GM12891 (cell line): ENCODE measurements around the gene TLE5.
A peak's percentile ranks its signal among the peaks of the same experiment; 100 is the strongest.

ENCODE experiments used
- DNase-seq: peaks from one replicate; pipeline ENCODE4 v3.0.0; 2011; ENCODE audit warnings: low spot score; ENCODE audit not compliant: insufficient read length
- FAIRE-seq: peaks from 2 replicates; lab custom pipeline; 2011; peaks lifted over from hg19 to GRCh38; lab: Jason Lieb, UNC
- PAX5 ChIP-seq: IDR thresholded peaks from 2 replicates; pipeline ENCODE4 v1.6.1; 2011; ENCODE audit warnings: low read length, moderate library complexity, mild to moderate bottlenecking; ENCODE audit not compliant: insufficient read depth, severe bottlenecking
- POLR2A ChIP-seq: IDR thresholded peaks from 2 replicates; pipeline ENCODE4 v1.6.1; 2011; ENCODE audit warnings: low read depth, low read length, control low read depth
- POLR2AphosphoS5 ChIP-seq: IDR thresholded peaks from 2 replicates; pipeline ENCODE4 v1.6.1; 2011; ENCODE audit warnings: low read depth, low read length, control low read depth
- POU2F2 ChIP-seq: IDR thresholded peaks from 2 replicates; pipeline ENCODE4 v1.6.1; 2011; ENCODE audit warnings: low read depth, mild to moderate bottlenecking, control low read depth, low read length, moderate library complexity
- SPI1 ChIP-seq: IDR thresholded peaks from 2 replicates; pipeline ENCODE4 v1.6.1; 2011; ENCODE audit warnings: low read depth, low read length, control low read depth
- TAF1 ChIP-seq: IDR thresholded peaks from 2 replicates; pipeline ENCODE4 v1.6.1; 2011; ENCODE audit warnings: low read depth, low read length, control low read depth

TLE5 gene

DNA sequence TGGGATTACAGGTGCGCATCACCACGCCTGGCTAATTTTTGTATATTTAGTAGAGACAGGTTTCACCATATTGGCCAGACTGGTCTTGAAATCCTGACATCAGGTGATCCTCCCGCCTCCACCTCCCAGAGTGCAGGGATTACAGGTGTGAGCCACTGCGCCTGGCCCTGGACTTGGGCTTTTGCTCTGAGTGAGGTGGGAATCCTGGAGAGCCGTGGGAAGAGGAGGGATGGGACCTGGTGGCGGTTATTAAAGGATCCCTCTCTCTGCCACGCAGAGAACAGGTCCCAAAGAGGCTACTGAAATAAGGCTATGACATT is 1.7 kb upstream of the TLE5 start:
- TF ChIP-seq POLR2AphosphoS5 (no peak), POU2F2 (no peak), TAF1 (no peak)
- DNase-seq (no peak), FAIRE-seq (peak; percentile 79)

DNA sequence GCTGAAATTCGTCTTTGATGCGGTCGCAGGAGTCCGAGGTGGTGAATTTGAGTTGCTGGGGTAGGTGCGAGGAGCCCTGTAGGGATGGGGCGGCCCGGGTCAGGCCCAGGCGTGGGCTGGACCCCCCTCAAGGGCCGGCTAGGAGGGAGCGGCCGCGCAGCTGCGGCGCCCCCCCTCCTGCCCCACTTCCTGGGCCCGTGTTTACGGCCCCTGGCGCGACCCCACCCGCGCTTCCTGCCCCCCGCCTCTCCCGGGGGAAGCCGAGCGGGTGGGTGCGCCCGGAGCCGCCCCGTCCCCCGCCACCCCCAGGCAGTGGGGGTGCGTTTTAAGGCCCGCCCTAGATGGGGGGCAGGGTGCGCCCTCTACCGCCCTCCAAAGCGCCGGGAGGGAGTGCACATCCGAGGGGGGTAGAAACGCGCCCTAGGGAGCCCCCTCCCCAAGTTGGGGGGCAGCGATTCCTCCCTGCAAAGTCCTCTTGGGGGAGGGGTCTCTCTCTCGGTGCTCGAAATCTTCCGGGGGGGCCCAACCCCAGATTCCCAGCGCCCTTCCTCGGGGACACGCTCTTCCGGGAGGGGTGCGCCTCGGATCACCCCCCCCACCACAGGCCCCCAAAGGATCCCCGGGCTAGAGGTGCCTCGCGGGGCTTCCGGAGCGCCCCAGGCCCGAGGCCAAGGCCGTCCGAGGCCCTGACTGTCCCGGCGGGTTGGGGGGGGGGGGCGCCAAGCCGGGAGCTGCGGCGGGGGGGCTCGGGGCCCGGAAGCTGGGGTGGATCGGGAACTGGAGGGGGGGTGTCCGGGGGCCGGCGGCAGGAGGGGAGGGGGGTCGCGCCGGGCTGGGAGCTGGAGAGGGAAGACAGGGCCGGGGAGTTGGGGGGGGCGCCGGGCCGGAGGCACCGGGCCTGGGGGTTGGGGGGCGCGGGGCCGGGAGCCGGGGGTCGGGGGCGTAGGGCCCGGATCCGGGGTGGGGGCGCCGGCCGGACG is 823 bp downstream of the TLE5 start:
- peak; percentile 76 for FAIRE-seq
- TF ChIP-seq PAX5 (no peak), POLR2A (no peak), TAF1 (no peak), POU2F2 (no peak), SPI1 (no peak), POLR2AphosphoS5 (no peak)
- DNase-seq = peak; percentile 84

DNA sequence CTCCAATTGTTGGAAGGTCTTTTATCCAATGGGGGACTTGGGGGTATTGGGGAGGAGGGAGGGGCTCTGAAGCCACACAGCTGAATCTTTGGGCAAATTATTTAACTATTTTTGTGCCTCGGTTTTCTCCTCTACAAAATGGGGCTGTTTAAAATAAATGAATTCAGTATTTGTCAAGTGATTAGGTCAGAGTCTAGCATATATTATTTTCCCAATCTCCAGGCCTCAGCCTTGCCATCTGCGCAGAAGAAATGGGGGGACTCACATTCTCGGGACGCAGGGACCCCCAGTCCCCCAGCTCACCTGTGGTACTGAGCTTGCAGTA is 1.5 kb downstream of the TLE5 start:
- FAIRE-seq = no peak
- no peak for DNase-seq
- TF ChIP-seq TAF1 = no peak
- TF ChIP-seq POLR2A = no peak
- TF ChIP-seq POU2F2 = no peak
- TF ChIP-seq PAX5 = no peak
- no peak for TF ChIP-seq POLR2AphosphoS5
- no peak for TF ChIP-seq SPI1

DNA sequence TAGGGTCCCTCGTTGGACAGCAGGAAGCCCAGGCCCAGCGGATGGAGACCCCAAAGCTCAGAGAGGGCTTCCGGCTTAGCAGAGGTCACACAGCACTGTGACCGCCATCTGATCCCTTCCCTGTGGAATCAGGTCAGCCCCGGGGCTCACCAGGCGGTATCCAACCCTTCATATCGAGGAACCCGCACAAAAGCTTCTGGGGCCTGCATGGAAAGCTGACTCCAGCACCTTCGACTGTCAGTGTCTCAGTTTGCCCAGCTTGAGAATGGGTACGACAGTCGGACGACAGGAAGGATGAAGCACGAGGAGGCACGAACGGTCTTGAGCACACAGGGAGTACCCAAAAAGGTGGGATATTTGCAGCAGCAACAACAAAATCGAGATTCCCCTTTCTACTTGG is 2.6 kb downstream of the TLE5 start:
- FAIRE-seq (peak; percentile 20), DNase-seq (no peak)
- no peak for TF ChIP-seq TAF1
- no peak for TF ChIP-seq POU2F2
- TF ChIP-seq POLR2AphosphoS5 = no peak
- no peak for TF ChIP-seq PAX5
- no peak for TF ChIP-seq SPI1
- no peak for TF ChIP-seq POLR2A

DNA sequence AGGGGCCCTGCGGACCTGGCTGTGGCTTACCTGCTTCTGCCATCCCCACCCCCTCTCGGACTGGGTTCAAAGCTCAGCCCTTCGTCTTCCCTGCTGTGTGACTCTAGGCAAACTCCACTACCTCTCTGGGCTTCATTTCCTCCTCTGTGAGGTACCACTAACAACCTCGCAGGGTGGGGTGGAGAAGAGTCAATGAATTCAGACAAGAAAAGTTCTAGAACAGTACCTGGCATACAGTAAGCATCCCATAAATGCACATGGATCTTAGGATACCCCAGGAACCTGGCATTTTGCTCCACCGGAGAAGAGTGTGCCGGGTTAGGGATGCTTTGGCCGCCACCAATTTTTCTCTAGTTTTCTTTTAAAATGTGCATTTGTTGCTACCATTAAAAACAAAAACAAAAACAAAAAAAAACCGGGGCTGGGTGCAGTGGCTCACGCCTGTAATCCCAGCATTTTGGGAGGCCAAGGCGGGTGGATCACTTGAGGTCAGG is 3.4 kb downstream of the TLE5 start:
- DNase-seq (no peak), FAIRE-seq (no peak)
- no peak for TF ChIP-seq TAF1
- TF ChIP-seq POU2F2 = no peak
- no peak for TF ChIP-seq POLR2A
- no peak for TF ChIP-seq POLR2AphosphoS5
- TF ChIP-seq SPI1 = no peak
- no peak for TF ChIP-seq PAX5

DNA sequence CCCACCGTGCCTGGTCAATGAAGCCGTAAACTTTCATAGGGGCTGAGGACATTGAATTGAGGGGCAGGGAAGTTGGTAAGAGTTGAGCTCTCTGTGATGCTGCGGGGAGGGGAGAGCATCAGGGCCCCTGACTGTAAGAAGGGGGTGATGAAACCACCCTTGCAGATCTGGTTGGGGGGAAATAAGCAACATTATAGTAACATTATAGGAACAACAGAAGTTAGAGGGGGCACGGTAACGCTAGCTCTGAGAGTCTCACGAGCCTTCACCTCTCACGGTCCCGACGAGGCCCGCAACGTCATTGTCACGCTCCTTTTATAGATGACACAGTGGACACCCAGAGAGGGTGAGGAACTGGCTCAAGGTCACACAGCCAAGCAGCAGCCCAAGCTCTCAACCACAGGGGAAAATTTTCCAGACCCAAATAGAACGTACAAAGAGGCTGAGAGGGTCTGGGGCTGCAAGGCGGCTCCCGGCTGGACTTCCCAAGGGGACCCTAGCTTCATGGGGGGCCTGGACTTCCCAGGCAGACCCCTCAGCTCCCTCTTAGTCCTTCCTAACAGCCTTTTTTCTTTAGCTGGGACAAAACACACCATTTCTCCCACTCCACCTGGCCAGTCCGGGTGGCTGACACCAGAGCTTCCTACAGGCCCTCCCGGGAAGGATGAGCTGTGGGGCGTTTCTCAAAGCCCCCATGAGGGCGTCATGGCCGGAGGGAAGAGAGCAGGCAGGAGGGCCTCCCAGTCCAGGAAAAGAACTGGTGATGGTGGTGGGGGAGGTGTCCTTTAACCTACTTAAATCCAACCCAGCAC is 4.1 kb downstream of the TLE5 start:
- no peak for DNase-seq
- TF ChIP-seq POLR2A (no peak), POU2F2 (no peak), TAF1 (no peak), PAX5 (no peak), POLR2AphosphoS5 (no peak), SPI1 (no peak)
- no peak for FAIRE-seq

DNA sequence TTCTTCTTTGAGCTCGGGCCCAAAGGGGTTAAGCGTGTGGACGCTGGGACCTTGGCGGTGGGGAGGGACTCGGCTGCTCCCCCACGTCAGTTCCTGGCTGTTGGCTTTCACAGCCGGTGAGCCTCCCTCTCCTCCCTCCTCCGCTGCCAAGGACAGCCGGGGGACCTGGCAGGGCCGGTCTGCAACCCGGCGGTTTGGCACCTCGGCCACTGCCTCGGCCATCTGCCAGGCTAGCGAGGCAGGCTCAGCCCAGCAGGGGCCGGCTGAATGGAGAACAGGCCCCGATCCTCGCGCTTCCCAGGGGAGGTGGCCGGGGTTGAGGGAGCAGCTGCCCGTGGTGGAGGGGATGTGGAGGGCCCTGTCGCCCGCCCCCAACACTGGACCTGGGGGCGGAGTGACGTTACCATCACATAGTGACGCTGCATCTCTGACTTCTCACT is 5.0 kb downstream of the TLE5 start:
- FAIRE-seq (no peak), DNase-seq (no peak)
- no peak for TF ChIP-seq POU2F2
- no peak for TF ChIP-seq PAX5
- TF ChIP-seq SPI1 = no peak
- TF ChIP-seq TAF1 = no peak
- TF ChIP-seq POLR2AphosphoS5 = no peak
- no peak for TF ChIP-seq POLR2A

DNA sequence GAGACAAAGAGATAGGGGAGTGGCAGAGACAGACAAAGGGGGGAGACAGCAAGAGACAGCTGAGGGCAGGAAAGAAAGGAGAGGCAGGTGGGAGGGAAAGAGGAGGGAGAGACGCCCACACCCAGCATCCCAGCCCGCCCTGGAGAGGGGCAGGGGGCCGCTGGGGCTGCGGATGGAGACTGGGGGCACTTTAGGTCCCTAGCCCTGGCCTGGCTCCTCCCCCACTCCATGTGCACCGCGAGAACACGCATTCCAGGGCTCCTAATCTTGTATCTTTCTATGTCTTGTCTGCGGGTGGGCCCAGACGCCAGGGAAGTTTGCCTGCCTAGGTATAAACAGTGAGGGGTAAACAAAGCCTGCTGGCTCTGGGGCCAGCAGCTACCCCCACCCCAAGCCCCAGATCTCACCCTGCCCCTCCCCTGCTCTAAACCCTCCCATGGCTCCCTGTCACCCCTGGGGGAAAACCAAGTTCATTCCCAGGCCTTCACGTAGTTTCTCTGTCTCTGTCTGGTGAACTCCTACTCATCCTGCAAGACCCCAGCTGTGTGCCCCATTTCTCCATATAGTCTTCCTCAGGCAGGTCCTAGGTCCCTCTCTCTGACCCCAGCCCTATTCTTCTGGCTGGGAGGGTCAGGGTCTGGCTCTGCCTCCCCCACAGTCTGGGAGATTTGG is 5.7 kb downstream of the TLE5 start:
- DNase-seq = no peak
- FAIRE-seq = no peak
- TF ChIP-seq SPI1 (no peak), PAX5 (no peak)

DNA sequence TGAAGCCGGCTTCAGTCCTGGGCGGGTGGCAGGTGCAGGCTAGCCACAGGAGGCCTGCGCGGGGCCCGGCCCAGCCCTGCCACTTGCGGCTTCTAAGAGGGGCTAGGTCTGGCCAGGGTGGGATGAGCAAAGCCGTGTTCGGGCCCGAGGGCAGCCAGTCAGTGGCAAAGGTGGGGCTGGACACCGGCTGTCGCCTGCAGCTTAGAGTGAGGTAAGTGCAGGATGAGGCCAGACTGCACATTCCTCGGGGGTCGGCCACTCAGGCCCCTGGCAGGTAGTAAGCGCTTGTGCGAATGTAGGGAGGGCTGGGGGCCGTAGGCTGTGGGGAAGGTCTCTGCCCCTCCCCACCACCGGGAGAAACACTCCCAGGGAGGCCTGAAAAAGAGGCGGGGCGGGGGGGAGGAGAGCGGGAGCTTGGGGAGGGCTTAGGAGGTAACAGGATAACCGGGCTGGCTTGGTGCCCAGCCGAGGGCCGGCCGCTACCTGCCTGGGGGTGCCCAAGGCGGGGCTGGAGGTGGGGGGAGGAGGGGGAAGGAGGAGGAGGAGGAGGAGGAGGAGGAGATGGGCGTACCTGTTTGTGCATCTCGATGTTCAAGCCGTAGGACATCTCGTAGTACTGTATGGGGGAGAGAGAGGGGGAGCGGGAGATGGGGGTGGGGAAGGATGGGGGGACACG is 6.4 kb downstream of the TLE5 start:
- FAIRE-seq (no peak), DNase-seq (no peak)
- TF ChIP-seq SPI1 (no peak), POLR2AphosphoS5 (no peak), POU2F2 (no peak), POLR2A (no peak)
